SJCRH30 (cell line): Measurements from ENCODE around the gene BEAN1. TPM values are rescaled to one million over a fixed set of nuclear protein-coding genes. Genes with fewer than 3 reads are reported as not detected.

Experiments used
- DNase-seq, 2 experiments: peaks; one replicate each; pipeline ENCODE4 v3.0.0-alpha.2; 2015 to 2020
- H3K27ac ChIP-seq: fragments of 250-450 bp; sonication (Bioruptor Pico); 2 replicates; pipeline ENCODE4 v1.5.1; 2020; ENCODE audit warnings: mild to moderate bottlenecking, moderate library complexity
- H3K27me3 ChIP-seq: fragments of 250-450 bp; sonication (Bioruptor Pico); 2 replicates; pipeline ENCODE4 v1.5.1; 2020; ENCODE audit warnings: mild to moderate bottlenecking, moderate library complexity
- H3K36me3 ChIP-seq: fragments of 250-450 bp; sonication (Bioruptor Pico); 2 replicates; pipeline ENCODE4 v1.5.1; 2020; ENCODE audit warnings: mild to moderate bottlenecking, moderate library complexity
- H3K4me1 ChIP-seq: fragments of 250-450 bp; sonication (Bioruptor Pico); 2 replicates; pipeline ENCODE4 v1.5.1; 2020; ENCODE audit warnings: mild to moderate bottlenecking, moderate library complexity
- H3K4me3 ChIP-seq: fragments of 250-450 bp; sonication (Bioruptor Pico); 2 replicates; pipeline ENCODE4 v1.5.1; 2020; ENCODE audit warnings: mild to moderate bottlenecking, moderate library complexity
- H3K9me3 ChIP-seq: fragments of 250-450 bp; sonication (Bioruptor Pico); replicated peaks from 2 replicates; pipeline ENCODE4 v1.5.1; 2020; ENCODE audit warnings: mild to moderate bottlenecking, moderate library complexity
- total RNA-seq: library from RNA; depleted of rRNA; stranded (reverse); fragments of >200 nt; shearing (Covaris generic); gene quantifications from 2 replicates; pipeline ENCODE4 v1.2.3, GENCODE V29; 2014; rRNA removed

The BEAN1 gene
- 0.84 and 0.87 TPM in 2 replicates for total RNA-seq

DNA sequence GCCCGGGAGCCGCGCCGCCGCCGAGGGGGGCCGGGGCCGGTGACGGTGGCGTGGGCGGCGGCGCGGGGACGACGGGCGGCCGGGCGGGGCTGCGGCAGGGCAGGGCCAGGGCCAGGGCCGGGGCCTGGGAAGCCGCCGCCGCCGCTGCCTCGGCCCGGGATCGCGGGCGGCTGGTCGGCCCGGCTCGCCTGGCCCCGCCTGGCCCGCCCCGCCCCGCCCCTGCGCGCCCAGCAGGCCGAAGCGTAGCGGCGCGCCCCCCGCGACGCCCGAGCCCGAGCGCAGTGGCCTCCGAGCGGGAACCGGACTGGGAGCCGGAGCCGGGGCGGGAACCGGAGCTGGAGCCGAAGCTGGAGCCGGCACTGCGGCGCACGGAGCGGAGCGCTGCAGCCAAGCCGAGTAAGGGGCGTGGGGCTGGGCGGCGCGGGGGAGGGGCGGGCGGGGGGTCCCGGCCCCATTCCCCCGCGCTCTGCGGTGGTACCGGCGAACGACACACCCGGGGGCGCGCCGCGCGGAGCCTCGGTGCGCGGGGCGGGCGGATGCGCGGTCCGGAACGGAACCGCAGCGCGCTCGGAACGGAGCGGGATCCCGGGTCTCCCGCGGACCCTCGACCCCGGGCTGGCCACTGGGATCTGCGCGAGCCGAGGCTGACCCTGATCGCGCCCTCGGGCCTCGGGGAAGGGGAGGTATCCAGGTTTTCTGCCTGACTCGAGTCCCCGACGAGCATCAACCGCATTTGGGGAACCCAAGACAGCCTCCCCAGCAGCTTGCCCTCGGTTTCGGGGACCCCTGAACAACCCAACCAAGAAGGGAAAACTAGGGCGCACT is at the start of gene BEAN1:
Gene BEAN1, plus strand, starts transcription at position 260 of the 825 bp plus-strand sequence. CDS start 10,382 bp downstream, outside the sequence.
- H3K4me1 ChIP-seq, result peaks cover 6% of the 10 kb centered on the region

DNA sequence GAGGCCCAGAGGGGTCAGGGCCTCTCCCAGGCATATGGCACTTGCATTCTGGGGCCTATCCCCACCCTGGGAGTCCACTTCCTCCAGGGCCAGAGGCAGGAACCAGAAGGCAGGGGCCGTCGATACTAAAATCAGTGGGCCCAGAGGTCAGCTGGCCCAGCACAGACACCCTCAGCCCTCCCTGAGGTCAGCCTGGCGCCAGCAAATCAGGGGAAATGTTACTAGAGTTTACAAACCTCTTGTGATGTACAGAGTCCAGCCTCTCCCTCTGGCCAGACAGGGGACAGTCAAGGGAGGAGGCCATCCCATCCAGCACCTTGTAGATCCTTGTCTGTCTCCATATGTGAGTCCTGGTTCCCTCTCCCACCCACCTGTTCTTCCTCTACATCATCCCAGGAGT is 49.8 kb upstream of the BEAN1 start:
- H3K27ac ChIP-seq, result no peak overlapping the region

More for the DNA sequence above, at the start of gene BEAN1:
- peaks cover 3% of the 10 kb centered on the region; the same call in 1 of the 2 replicates for H3K27me3 ChIP-seq
- H3K27ac ChIP-seq, result no peak within 1 kb of the TSS
- H3K4me3 ChIP-seq, result peak within 1 kb of the TSS; percentile 52
- peak; percentile 45 to 67 for DNase-seq
- H3K36me3 ChIP-seq, result no peaks in the 10 kb centered on the region
- H3K9me3 ChIP-seq, result no peaks in the 10 kb centered on the region

GRCh38 chr16:66378741-66379570 is 48.1 kb upstream of the BEAN1 start:
- Histone ChIP-seq H3K27ac (no peak overlapping the region), H3K4me3 (no peak overlapping the region), H3K36me3 (no peaks in the 10 kb centered on the region), H3K4me1 (peaks cover 28% of the 10 kb centered on the region), H3K27me3 (no peaks in the 10 kb centered on the region), H3K9me3 (no peaks in the 10 kb centered on the region)
- no peak for DNase-seq

More for the DNA sequence above, 49.8 kb upstream of the BEAN1 start:
- Histone ChIP-seq H3K9me3 (no peaks in the 10 kb centered on the region), H3K36me3 (no peaks in the 10 kb centered on the region), H3K4me3 (no peak overlapping the region), H3K27me3 (no peaks in the 10 kb centered on the region), H3K4me1 (peaks cover 14% of the 10 kb centered on the region)
- DNase-seq, result no peak

DNA sequence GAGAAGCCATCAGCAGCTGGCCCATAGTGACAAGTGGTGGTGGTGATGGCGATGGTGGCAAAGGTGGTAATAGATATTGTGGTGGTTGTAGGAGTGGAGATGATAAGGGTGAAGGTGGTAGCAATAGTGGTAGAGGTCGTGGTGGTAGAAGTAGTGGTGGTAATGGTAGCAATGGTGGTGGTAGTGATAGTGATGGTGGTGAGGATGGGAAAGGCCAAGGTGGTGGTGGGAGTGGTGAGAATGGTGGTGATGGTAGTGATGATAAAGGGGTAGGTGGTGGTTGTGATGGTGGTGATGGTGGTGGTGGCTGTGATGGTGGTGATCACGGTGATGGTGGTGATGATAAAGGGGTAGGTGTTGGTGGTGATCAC is 47.5 kb upstream of the BEAN1 start:
- no peaks in the 10 kb centered on the region for H3K27me3 ChIP-seq
- H3K4me3 ChIP-seq, result no peak overlapping the region
- H3K4me1 ChIP-seq, result peaks cover 28% of the 10 kb centered on the region
- no peak for DNase-seq
- H3K36me3 ChIP-seq, result no peaks in the 10 kb centered on the region
- H3K27ac ChIP-seq, result no peak overlapping the region
- H3K9me3 ChIP-seq, result no peaks in the 10 kb centered on the region

DNA sequence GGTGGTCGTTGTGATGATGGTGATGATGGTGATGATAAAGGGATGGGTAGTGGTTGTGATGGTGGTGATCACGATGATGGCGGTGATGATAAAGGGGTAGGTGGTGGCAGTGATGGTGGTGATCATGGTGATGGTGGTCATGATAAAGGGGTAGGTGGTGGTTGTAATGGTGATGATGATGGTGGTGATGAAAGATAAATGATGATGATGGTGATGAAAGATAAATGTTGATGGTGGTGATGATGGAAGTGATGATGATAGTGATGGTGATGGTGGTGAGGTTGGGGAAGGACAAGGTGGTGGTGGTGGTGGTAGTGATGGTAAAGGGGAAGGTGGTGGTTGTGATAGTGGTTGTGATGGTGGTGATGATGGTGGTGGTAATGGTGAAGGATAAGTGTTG is 46.7 kb upstream of the BEAN1 start:
- H3K9me3 ChIP-seq, result no peaks in the 10 kb centered on the region; the same call in 1 of the 2 replicates
- no peak for DNase-seq
- no peaks in the 10 kb centered on the region for H3K27me3 ChIP-seq
- H3K4me1 ChIP-seq, result peaks cover 28% of the 10 kb centered on the region
- no peak overlapping the region for H3K4me3 ChIP-seq
- H3K27ac ChIP-seq, result no peak overlapping the region
- no peaks in the 10 kb centered on the region for H3K36me3 ChIP-seq

GRCh38 chr16:66381585-66382170 is 45.4 kb upstream of the BEAN1 start:
- Histone ChIP-seq H3K27me3 (no peaks in the 10 kb centered on the region), H3K27ac (peak overlapping the region; percentile 80), H3K4me3 (no peak overlapping the region)

DNA sequence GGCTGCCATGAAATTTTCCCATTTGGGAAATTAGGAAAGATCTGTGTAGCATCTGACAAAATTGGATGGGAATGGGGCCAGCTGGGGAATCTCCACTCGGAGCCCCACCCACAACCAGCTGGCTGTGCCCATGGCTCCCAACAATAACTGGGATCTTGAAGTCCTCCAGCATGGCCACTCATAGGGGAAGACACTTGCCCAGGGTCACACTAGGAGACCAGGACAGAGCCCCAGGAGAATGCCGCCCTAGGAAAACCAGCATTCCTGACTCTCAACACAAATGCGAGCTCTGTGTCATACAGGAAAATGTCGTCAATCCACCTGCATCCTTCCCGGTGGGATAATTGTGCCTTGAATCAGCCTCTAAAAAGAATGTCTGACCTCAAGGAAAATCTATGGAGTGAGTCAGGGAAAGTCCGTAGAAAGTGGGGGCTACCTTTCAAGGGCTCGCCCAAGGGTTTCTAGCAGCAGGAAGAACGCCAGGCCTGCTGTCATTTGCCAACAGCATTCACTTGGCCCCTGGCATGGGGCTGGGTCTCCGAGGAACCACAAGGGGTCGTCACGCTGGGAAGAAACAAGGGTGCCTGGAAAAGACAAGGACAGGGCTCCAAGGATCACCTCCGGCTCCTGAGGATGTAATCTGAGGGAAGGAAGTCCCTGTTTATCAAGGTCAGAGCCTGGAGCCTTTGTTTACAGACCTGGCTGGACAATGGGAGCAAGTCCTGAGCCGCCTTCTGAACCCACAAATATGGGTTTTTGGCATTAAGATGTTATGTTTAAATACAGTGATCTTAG is 44.7 kb upstream of the BEAN1 start:
- Histone ChIP-seq H3K9me3 (no peaks in the 10 kb centered on the region; the same call in 1 of the 2 replicates), H3K4me3 (peak overlapping the region; percentile 2; the same call in 1 of the 2 replicates), H3K27me3 (no peaks in the 10 kb centered on the region), H3K27ac (peak overlapping the region; percentile 80), H3K4me1 (peaks cover 28% of the 10 kb centered on the region), H3K36me3 (no peaks in the 10 kb centered on the region)
- peak; percentile 46 to 47 for DNase-seq

More at GRCh38 chr16:66381585-66382170, 45.4 kb upstream of the BEAN1 start:
- DNase-seq, result no peak
- H3K4me1 ChIP-seq, result peaks cover 28% of the 10 kb centered on the region
- no peaks in the 10 kb centered on the region; the same call in 1 of the 2 replicates for H3K9me3 ChIP-seq
- H3K36me3 ChIP-seq, result no peaks in the 10 kb centered on the region

DNA sequence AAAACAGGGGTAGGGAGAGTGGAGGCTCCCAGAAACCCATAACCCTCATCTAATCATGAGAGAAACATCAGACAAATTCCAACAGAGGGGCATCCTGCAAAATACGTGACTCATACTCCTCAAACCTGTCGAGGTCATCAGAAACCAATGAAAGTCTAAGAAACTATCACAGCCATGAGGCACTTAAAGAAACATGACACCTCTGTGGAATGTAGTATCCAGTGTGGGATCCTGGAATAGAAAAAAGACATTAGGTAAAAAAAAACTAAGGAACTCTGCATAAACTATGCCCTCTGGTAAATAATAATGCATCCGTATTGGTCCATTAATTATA is 44.2 kb upstream of the BEAN1 start:
- H3K4me1 ChIP-seq, result peaks cover 28% of the 10 kb centered on the region
- H3K27ac ChIP-seq, result peak overlapping the region; percentile 80
- no peaks in the 10 kb centered on the region for H3K36me3 ChIP-seq
- H3K4me3 ChIP-seq, result 0 out of 2 replicates have a peak overlapping the region, but pooled peaks have one; percentile 2
- peak; percentile 53 to 79 for DNase-seq
- no peaks in the 10 kb centered on the region for H3K27me3 ChIP-seq
- H3K9me3 ChIP-seq, result no peaks in the 10 kb centered on the region; the same call in 1 of the 2 replicates

DNA sequence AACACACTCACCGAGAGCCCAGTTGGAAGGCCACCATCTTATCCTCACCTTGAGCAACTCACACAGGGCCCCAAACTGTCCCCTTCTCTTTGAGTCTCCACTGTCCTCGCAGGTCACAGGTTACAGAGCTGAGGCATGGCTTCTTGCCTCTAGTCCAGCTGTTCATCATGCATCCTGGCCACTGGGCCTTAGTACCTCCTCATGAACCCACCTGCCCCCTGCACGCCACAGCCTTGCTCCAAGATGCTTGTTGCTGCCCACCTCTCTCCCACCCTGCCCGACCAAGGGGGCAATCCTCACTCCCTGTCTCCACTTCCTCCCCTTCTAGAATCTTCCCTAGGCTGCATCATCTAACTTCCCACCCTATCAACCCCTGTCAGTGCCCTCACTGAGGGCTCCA is 43.5 kb upstream of the BEAN1 start:
- Histone ChIP-seq H3K36me3 (no peaks in the 10 kb centered on the region), H3K27me3 (no peaks in the 10 kb centered on the region), H3K9me3 (no peaks in the 10 kb centered on the region; the same call in 1 of the 2 replicates), H3K4me1 (peaks cover 28% of the 10 kb centered on the region), H3K27ac (peak overlapping the region; percentile 80), H3K4me3 (no peak overlapping the region)
- DNase-seq, result no peak

DNA sequence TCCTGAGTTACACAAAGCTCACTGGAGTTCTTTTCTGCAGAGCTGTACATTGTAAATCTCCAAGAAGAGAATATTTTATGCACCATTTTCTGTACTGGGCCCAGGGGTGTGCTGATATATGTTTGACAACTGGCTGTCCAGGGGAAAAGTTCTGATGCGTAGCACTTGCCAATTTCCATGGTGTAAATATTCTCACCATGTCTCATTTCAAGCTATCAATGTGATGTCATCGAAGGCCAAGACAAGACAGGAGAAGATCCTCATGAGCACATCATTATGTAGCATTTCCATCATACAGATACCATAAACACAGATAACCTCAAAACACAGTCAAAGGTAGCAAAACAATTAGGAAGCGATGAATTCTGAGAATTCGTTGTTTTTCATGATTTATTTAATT is 41.7 kb upstream of the BEAN1 start:
- no peak for DNase-seq
- no peaks in the 10 kb centered on the region for H3K27me3 ChIP-seq
- H3K36me3 ChIP-seq, result no peaks in the 10 kb centered on the region
- no peak overlapping the region for H3K27ac ChIP-seq
- H3K4me3 ChIP-seq, result no peak overlapping the region
- peaks cover 25% of the 10 kb centered on the region for H3K4me1 ChIP-seq
- no peaks in the 10 kb centered on the region; the same call in 1 of the 2 replicates for H3K9me3 ChIP-seq

DNA sequence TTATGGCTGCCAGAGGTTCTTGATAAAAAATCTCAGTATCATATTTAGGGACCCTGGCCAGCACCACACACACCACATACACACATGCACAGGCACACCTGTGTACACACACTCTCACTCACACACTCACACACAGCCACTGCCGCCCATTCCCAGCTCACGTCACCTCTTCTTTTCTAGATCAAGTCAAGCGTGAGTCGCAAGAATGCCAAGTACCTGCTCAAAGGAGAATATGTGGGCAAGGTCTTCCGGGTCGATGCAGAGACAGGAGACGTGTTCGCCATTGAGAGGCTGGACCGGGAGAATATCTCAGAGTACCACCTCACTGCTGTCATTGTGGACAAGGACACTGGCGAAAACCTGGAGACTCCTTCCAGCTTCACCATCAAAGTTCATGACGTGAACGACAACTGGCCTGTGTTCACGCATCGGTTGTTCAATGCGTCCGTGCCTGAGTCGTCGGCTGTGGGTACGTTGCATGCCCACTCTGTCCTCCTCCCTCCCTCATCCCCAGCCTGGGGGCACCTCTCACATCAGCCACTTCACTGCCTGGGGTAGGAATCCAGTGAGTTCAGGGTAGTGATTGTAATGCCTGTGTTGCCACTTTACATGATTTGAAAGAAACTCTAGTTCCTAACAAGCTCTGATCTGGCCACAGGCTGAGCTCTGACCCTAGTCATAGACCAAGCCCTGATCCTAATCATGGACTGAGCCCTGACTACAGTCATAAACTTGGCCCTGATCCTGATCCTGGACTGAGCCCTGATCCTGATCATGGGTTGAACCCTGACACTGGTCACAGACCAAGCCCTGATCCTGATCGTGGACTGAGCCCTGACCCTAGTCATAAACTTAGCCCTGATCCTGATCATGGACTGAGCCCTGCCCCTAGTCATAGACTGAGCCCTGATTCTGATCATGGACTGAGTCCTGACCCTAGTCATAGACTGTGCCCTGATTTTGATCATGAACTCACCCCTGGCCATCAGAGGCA is 40.2 kb upstream of the BEAN1 start:
- Histone ChIP-seq H3K9me3 (no peaks in the 10 kb centered on the region; the same call in 1 of the 2 replicates), H3K27me3 (no peaks in the 10 kb centered on the region), H3K36me3 (no peaks in the 10 kb centered on the region), H3K4me3 (no peak overlapping the region), H3K4me1 (peaks cover 18% of the 10 kb centered on the region), H3K27ac (no peak overlapping the region)
- peak in 1 of 2 experiments; percentile 1 for DNase-seq

DNA sequence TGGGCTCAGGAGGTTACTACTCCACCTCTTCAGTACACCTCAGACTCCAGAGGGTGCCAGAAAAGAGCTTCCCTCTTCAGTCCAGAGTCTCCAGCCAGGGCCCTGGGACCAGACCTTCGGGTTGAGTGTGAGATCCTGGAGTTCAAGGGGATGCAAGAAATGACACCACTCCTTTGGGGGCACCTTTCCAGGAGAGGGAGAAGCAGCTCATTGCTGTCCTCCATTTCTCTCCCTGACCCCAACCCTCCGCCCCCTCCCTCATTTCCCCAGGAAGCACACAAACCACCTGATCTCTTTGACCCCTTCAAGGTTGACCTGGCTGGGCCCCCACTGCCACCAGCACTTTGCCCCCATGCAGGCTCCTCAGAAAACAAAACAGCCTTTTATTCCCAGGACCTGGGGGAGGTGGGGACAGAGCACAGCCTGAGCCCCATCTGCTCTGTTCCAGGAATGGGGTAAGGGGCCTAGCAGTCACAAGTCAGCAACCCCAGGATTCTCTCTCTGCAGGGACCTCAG is 39.2 kb upstream of the BEAN1 start:
- Histone ChIP-seq H3K4me3 (no peak overlapping the region), H3K4me1 (peaks cover 9% of the 10 kb centered on the region), H3K27ac (no peak overlapping the region), H3K9me3 (no peaks in the 10 kb centered on the region; the same call in 1 of the 2 replicates), H3K36me3 (no peaks in the 10 kb centered on the region), H3K27me3 (no peaks in the 10 kb centered on the region)
- DNase-seq, result no peak
